Vagina (tissue), 2 donors: ENCODE results near the gene TMOD2. TPM values are rescaled to one million over a fixed set of nuclear protein-coding genes. Genes with fewer than 3 reads are reported as not detected.
A peak's percentile ranks its signal among the peaks of the same experiment; 100 is the strongest.

Source experiments
- DNase-seq, 2 donors: peaks; one replicate each; pipeline ENCODE4 v3.0.0-alpha.2; 2017; ENCODE audit errors: extremely low spot score in 2 of 2
- H3K27ac ChIP-seq: fragments of 200-600 bp; sonication (generic); one replicate; pipeline ENCODE4 v1.5.1; 2019
- H3K27me3 ChIP-seq: fragments of 200-600 bp; sonication (generic); one replicate; pipeline ENCODE4 v1.5.1; 2019
- H3K36me3 ChIP-seq, 2 donors: fragments of 200-600 bp; sonication (generic); one replicate each; pipeline ENCODE4 v1.5.1; 2017 to 2019
- H3K4me1 ChIP-seq: fragments of 200-600 bp; sonication (generic); one replicate; pipeline ENCODE4 v1.5.1; 2019
- H3K4me3 ChIP-seq, 2 donors: fragments of 200-600 bp; sonication (generic); 1 replicate in 1 of 2; 2 replicates in 1 of 2; pipeline ENCODE4 v1.5.1; 2016 to 2019
- H3K9me3 ChIP-seq: fragments of 200-600 bp; sonication (generic); one replicate; pipeline ENCODE4 v1.5.1; 2019
- CTCF ChIP-seq, 3 experiments: fragments of 450-650 bp in 2 of 3; fragments of 200-600 bp in 1 of 3; sonication (generic) in 1 of 3; IDR thresholded peaks; one replicate each; pipeline ENCODE4 v1.5.1; 2017 to 2019; ENCODE audit warnings: antibody characterized with exemption in 3 of 3, mild to moderate bottlenecking in 2 of 3, moderate library complexity in 2 of 3
- POLR2A ChIP-seq, 2 donors: fragments of 450-650 bp; IDR thresholded peaks; one replicate each; pipeline ENCODE4 v1.6.1; 2017; ENCODE audit warnings: antibody characterized with exemption in 2 of 2, mild to moderate bottlenecking in 2 of 2, moderate library complexity in 2 of 2
- POLR2AphosphoS5 ChIP-seq, 2 donors: sonication (generic); formaldehyde crosslinking; IDR thresholded peaks; one replicate each; pipeline ENCODE4 v1.9.0; 2017; ENCODE audit warnings: antibody characterized with exemption in 2 of 2, mild to moderate bottlenecking in 2 of 2, low read depth in 1 of 2; ENCODE audit not compliant: insufficient read depth in 1 of 2
- intact Hi-C: fragments of 100-400 bp; cut with DNase I; formaldehyde crosslinking; loops from one replicate; pipeline ENCODE4 v1.15.1; 2023
- total RNA-seq: library from RNA; depleted of rRNA; stranded (reverse); fragments of >200 nt; gene quantifications from one replicate; pipeline ENCODE4 v1.2.3, GENCODE V29; 2016

TMOD2 gene
- total RNA-seq, 1 donor from 2014 or later = 18.4 TPM

GRCh38 chr15:51708013-51708412, 43.4 kb upstream of the TMOD2 start:
- Histone ChIP-seq H3K27me3 (no peaks in the 10 kb centered on the region), H3K4me1 (no peaks in the 10 kb centered on the region), H3K4me3 (peak overlapping the region in 1 of 2 donors; percentile 30), H3K27ac (peak overlapping the region; percentile 43), H3K9me3 (no peaks in the 10 kb centered on the region), H3K36me3 (no peaks in the 10 kb centered on the region)
- intact Hi-C loops = no loop called here
- TF ChIP-seq CTCF (IDR thresholded peaks at IDR 0.05) (no peak), POLR2A (IDR thresholded peaks at IDR 0.05) (no peak), POLR2AphosphoS5 (IDR thresholded peaks at IDR 0.05; ENCODE audit: insufficient read depth in 1 of 2, low read depth in 1 of 2) (no peak)
- DNase-seq = no peak

GRCh38 chr15:51709031-51709430, 42.4 kb upstream of the TMOD2 start:
- Histone ChIP-seq H3K9me3 (no peaks in the 10 kb centered on the region), H3K4me1 (no peaks in the 10 kb centered on the region), H3K4me3 (peak overlapping the region in 1 of 2 donors; percentile 30), H3K27me3 (no peaks in the 10 kb centered on the region), H3K27ac (peak overlapping the region; percentile 43), H3K36me3 (no peaks in the 10 kb centered on the region)
- DNase-seq = no peak
- TF ChIP-seq CTCF (IDR thresholded peaks at IDR 0.05) (no peak), POLR2A (IDR thresholded peaks at IDR 0.05) (no peak)
- intact Hi-C loops = no loop called here

- TF ChIP-seq POLR2A (IDR thresholded peaks at IDR 0.05) (no peak), POLR2AphosphoS5 (IDR thresholded peaks at IDR 0.05; ENCODE audit: insufficient read depth in 1 of 2, low read depth in 1 of 2) (no peak), CTCF (IDR thresholded peaks at IDR 0.05) (no peak)
- H3K4me1 ChIP-seq = no peaks in the 10 kb centered on the region
- H3K9me3 ChIP-seq = no peaks in the 10 kb centered on the region
- H3K36me3 ChIP-seq = no peaks in the 10 kb centered on the region
- H3K27ac ChIP-seq = no peak overlapping the region
- H3K4me3 ChIP-seq = no peak overlapping the region
- intact Hi-C loops = no loop called here
- no peaks in the 10 kb centered on the region for H3K27me3 ChIP-seq
- no peak for DNase-seq
Measured at GRCh38 chr15:51714162-51714561, 37.2 kb upstream of the TMOD2 start.

- Histone ChIP-seq H3K36me3 (no peaks in the 10 kb centered on the region), H3K27ac (no peak overlapping the region), H3K4me3 (no peak overlapping the region), H3K9me3 (no peaks in the 10 kb centered on the region), H3K27me3 (no peaks in the 10 kb centered on the region), H3K4me1 (no peaks in the 10 kb centered on the region)
- no peak for DNase-seq
- intact Hi-C loops = no loop called here
- no peak for TF ChIP-seq POLR2AphosphoS5 (IDR thresholded peaks at IDR 0.05; ENCODE audit: insufficient read depth in 1 of 2, low read depth in 1 of 2)
- TF ChIP-seq POLR2A (IDR thresholded peaks at IDR 0.05) = no peak
- TF ChIP-seq CTCF (IDR thresholded peaks at IDR 0.05) = no peak
Measured at GRCh38 chr15:51714911-51715310, 36.5 kb upstream of the TMOD2 start.

- H3K36me3 ChIP-seq = peaks cover 0 to 4% of the 10 kb centered on the region in 2 donors
Measured at GRCh38 chr15:51718219-51718618, 33.2 kb upstream of the TMOD2 start.

More at GRCh38 chr15:51718219-51718618, 33.2 kb upstream of the TMOD2 start:
- no peak overlapping the region for H3K4me3 ChIP-seq
- TF ChIP-seq POLR2AphosphoS5 (IDR thresholded peaks at IDR 0.05; ENCODE audit: insufficient read depth in 1 of 2, low read depth in 1 of 2) (no peak), POLR2A (IDR thresholded peaks at IDR 0.05) (no peak), CTCF (IDR thresholded peaks at IDR 0.05) (no peak)
- H3K27me3 ChIP-seq = no peaks in the 10 kb centered on the region
- no peak for DNase-seq
- intact Hi-C loops = no loop called here
- no peaks in the 10 kb centered on the region for H3K9me3 ChIP-seq
- H3K4me1 ChIP-seq = peaks cover 16% of the 10 kb centered on the region
- no peak overlapping the region for H3K27ac ChIP-seq
